T-helper 17 cell (primary cell): ENCODE data around the gene COX17. TPM values are rescaled to one million over a fixed set of nuclear protein-coding genes. Genes with fewer than 3 reads are reported as not detected.

ENCODE experiments used
- ATAC-seq: fragments of 150-1000 bp; cut with Tn5 transposase; 2 replicates; pipeline ENCODE4 v1.10.0; 2021; ENCODE audit warnings: mild to moderate bottlenecking, moderate library complexity
- DNase-seq, 3 donors: peaks; one replicate each; pipeline versions ENCODE4 v3.0.0 to v3.0.0-alpha.2; 2020 to 2021
- H3K9me3 ChIP-seq: one replicate; pipeline ENCODE4 v1.7.0; 2013; ENCODE audit warnings: low read length, mild to moderate bottlenecking; ENCODE audit not compliant: control insufficient read depth, poor library complexity, severe bottlenecking
- H3K27ac Mint-ChIP-seq: one replicate; pipeline ENCODE4 v1.8.0; 2022; ENCODE audit warnings: mild to moderate bottlenecking, moderate library complexity, mixed read lengths
- H3K27me3 Mint-ChIP-seq: one replicate; pipeline ENCODE4 v1.8.0; 2022; ENCODE audit warnings: mixed read lengths
- H3K36me3 Mint-ChIP-seq: one replicate; pipeline ENCODE4 v1.8.0; 2022; ENCODE audit warnings: low read depth, mixed read lengths
- H3K4me1 Mint-ChIP-seq: one replicate; pipeline ENCODE4 v1.8.0; 2022; ENCODE audit warnings: mild to moderate bottlenecking, mixed read lengths
- H3K4me3 Mint-ChIP-seq: one replicate; pipeline ENCODE4 v1.8.0; 2022; ENCODE audit warnings: mild to moderate bottlenecking, moderate library complexity, mixed read lengths
- total RNA-seq, 4 donors: library from RNA in 2 of 4; stranded (reverse) in 2 of 4; gene quantifications; one replicate each; pipeline ENCODE4 v1.2.3 and lab custom pipeline; 2022 to 2026

The COX17 gene
- total RNA-seq, 2 donors from 2014 or later: 26.8 to 28.9 TPM

GRCh38 chr3:119632829-119633228 lies 44.4 kb downstream of the COX17 start:
- Mint-ChIP-seq H3K27ac (peak overlapping the region; percentile 80), H3K36me3 (no peaks in the 10 kb centered on the region)

GRCh38 chr3:119632216-119632615 lies 45.0 kb downstream of the COX17 start:
- ATAC-seq (no peak), DNase-seq (no peak)
- no peaks in the 10 kb centered on the region for H3K9me3 ChIP-seq
- no peaks in the 10 kb centered on the region for H3K27me3 Mint-ChIP-seq
- H3K36me3 Mint-ChIP-seq: no peaks in the 10 kb centered on the region
- H3K27ac Mint-ChIP-seq: no peak overlapping the region
- H3K4me1 Mint-ChIP-seq: peaks cover 20% of the 10 kb centered on the region
- H3K4me3 Mint-ChIP-seq: no peak overlapping the region

More at GRCh38 chr3:119632829-119633228, 44.4 kb downstream of the COX17 start:
- Mint-ChIP-seq H3K4me1 (peaks cover 18% of the 10 kb centered on the region), H3K4me3 (no peak overlapping the region), H3K27me3 (no peaks in the 10 kb centered on the region)
- no peaks in the 10 kb centered on the region for H3K9me3 ChIP-seq
- no peak for DNase-seq
- no peak for ATAC-seq

GRCh38 chr3:119631516-119631915 lies 45.7 kb downstream of the COX17 start:
- H3K4me3 Mint-ChIP-seq: no peak overlapping the region
- no peaks in the 10 kb centered on the region for H3K9me3 ChIP-seq
- H3K36me3 Mint-ChIP-seq: no peaks in the 10 kb centered on the region
- ATAC-seq (no peak), DNase-seq (no peak)
- H3K27me3 Mint-ChIP-seq: no peaks in the 10 kb centered on the region
- peaks cover 23% of the 10 kb centered on the region for H3K4me1 Mint-ChIP-seq
- H3K27ac Mint-ChIP-seq: no peak overlapping the region

- Mint-ChIP-seq H3K4me3 (no peak overlapping the region), H3K36me3 (no peaks in the 10 kb centered on the region), H3K27me3 (no peaks in the 10 kb centered on the region), H3K27ac (no peak overlapping the region), H3K4me1 (peaks cover 27% of the 10 kb centered on the region)
- H3K9me3 ChIP-seq: no peaks in the 10 kb centered on the region
- DNase-seq (no peak), ATAC-seq (no peak)
Observed at GRCh38 chr3:119630880-119631329, 46.3 kb downstream of the COX17 start.

GRCh38 chr3:119630128-119630879 lies 46.9 kb downstream of the COX17 start:
- no peak overlapping the region for H3K27ac Mint-ChIP-seq
- no peak overlapping the region for H3K4me3 Mint-ChIP-seq
- DNase-seq (no peak), ATAC-seq (no peak)
- H3K9me3 ChIP-seq: no peaks in the 10 kb centered on the region
- no peaks in the 10 kb centered on the region for H3K27me3 Mint-ChIP-seq
- H3K36me3 Mint-ChIP-seq: no peaks in the 10 kb centered on the region
- peaks cover 30% of the 10 kb centered on the region for H3K4me1 Mint-ChIP-seq

- peaks cover 33% of the 10 kb centered on the region for H3K4me1 Mint-ChIP-seq
- H3K36me3 Mint-ChIP-seq: no peaks in the 10 kb centered on the region
- H3K27ac Mint-ChIP-seq: peak overlapping the region; percentile 91
- ATAC-seq (peak; percentile 84), DNase-seq (no peak)
- H3K9me3 ChIP-seq: no peaks in the 10 kb centered on the region
- no peaks in the 10 kb centered on the region for H3K27me3 Mint-ChIP-seq
- H3K4me3 Mint-ChIP-seq: peak overlapping the region; percentile 77
Observed at GRCh38 chr3:119628816-119629445, 48.3 kb downstream of the COX17 start.

- DNase-seq: peak in 1 of 3 donors; percentile 26
- Mint-ChIP-seq H3K4me1 (peaks cover 33% of the 10 kb centered on the region), H3K36me3 (no peaks in the 10 kb centered on the region), H3K27ac (peak overlapping the region; percentile 91), H3K4me3 (peak overlapping the region; percentile 77), H3K27me3 (no peaks in the 10 kb centered on the region)
- ATAC-seq: peak; percentile 80
- H3K9me3 ChIP-seq: no peaks in the 10 kb centered on the region
Observed at GRCh38 chr3:119628390-119628789, 48.8 kb downstream of the COX17 start.

- DNase-seq (peak in 2 of 3 donors; percentile 17 to 26), ATAC-seq (peak; percentile 53)
- H3K9me3 ChIP-seq: no peaks in the 10 kb centered on the region
- H3K4me1 Mint-ChIP-seq: peaks cover 33% of the 10 kb centered on the region
- peak overlapping the region; percentile 91 for H3K27ac Mint-ChIP-seq
- peak overlapping the region; percentile 77 for H3K4me3 Mint-ChIP-seq
- no peaks in the 10 kb centered on the region for H3K27me3 Mint-ChIP-seq
- no peaks in the 10 kb centered on the region for H3K36me3 Mint-ChIP-seq
Observed at GRCh38 chr3:119627461-119627860, 49.7 kb downstream of the COX17 start.

GRCh38 chr3:119626196-119626595 lies 51.0 kb downstream of the COX17 start:
- peaks cover 33% of the 10 kb centered on the region for H3K4me1 Mint-ChIP-seq
- DNase-seq: no peak
- H3K4me3 Mint-ChIP-seq: peak overlapping the region; percentile 19

GRCh38 chr3:119625451-119626153 lies 51.6 kb downstream of the COX17 start:
- no peaks in the 10 kb centered on the region for H3K9me3 ChIP-seq
- ATAC-seq: no peak
- H3K36me3 Mint-ChIP-seq: no peaks in the 10 kb centered on the region
- peak overlapping the region; percentile 19 for H3K4me3 Mint-ChIP-seq
- DNase-seq: no peak
- H3K4me1 Mint-ChIP-seq: peaks cover 33% of the 10 kb centered on the region
- H3K27me3 Mint-ChIP-seq: no peaks in the 10 kb centered on the region
- peak overlapping the region; percentile 91 for H3K27ac Mint-ChIP-seq

More at GRCh38 chr3:119626196-119626595, 51.0 kb downstream of the COX17 start:
- no peak for ATAC-seq
- Mint-ChIP-seq H3K27ac (peak overlapping the region; percentile 91), H3K27me3 (no peaks in the 10 kb centered on the region), H3K36me3 (no peaks in the 10 kb centered on the region)
- H3K9me3 ChIP-seq: no peaks in the 10 kb centered on the region

GRCh38 chr3:119624002-119624720 lies 53.0 kb downstream of the COX17 start:
- H3K27me3 Mint-ChIP-seq: peaks cover 2% of the 10 kb centered on the region
- no peaks in the 10 kb centered on the region for H3K9me3 ChIP-seq
- DNase-seq (no peak), ATAC-seq (no peak)
- H3K27ac Mint-ChIP-seq: peak overlapping the region; percentile 47
- peaks cover 31% of the 10 kb centered on the region for H3K4me1 Mint-ChIP-seq
- H3K36me3 Mint-ChIP-seq: no peaks in the 10 kb centered on the region
- H3K4me3 Mint-ChIP-seq: no peak overlapping the region

GRCh38 chr3:119620899-119621298 lies 56.3 kb downstream of the COX17 start:
- Mint-ChIP-seq H3K36me3 (no peaks in the 10 kb centered on the region), H3K27me3 (peaks cover 7% of the 10 kb centered on the region), H3K4me1 (peaks cover 5% of the 10 kb centered on the region), H3K4me3 (no peak overlapping the region), H3K27ac (no peak overlapping the region)
- no peaks in the 10 kb centered on the region for H3K9me3 ChIP-seq
- ATAC-seq (no peak), DNase-seq (no peak)
